Osteocyte (in vitro differentiated cells): ENCODE measurements around the gene TREH. TPM values are rescaled to one million over a fixed set of nuclear protein-coding genes. Genes with fewer than 3 reads are reported as not detected.
A peak's percentile ranks its signal among the peaks of the same experiment; 100 is the strongest.

Source experiments
- DNase-seq: peaks from one replicate; pipeline ENCODE4 v3.0.0; 2021; ENCODE audit warnings: mixed read lengths; ENCODE audit not compliant: unreplicated experiment; ENCODE audit errors: extremely low spot score
- H3K27ac Mint-ChIP-seq: one replicate; pipeline ENCODE4 v1.8.0; 2021; ENCODE audit warnings: mild to moderate bottlenecking, mixed read lengths; ENCODE audit not compliant: unreplicated experiment
- H3K27me3 Mint-ChIP-seq: one replicate; pipeline ENCODE4 v1.8.0; 2021; ENCODE audit warnings: mixed read lengths; ENCODE audit not compliant: unreplicated experiment
- H3K36me3 Mint-ChIP-seq: one replicate; pipeline ENCODE4 v1.8.0; 2021; ENCODE audit warnings: mixed read lengths; ENCODE audit not compliant: unreplicated experiment
- H3K4me1 Mint-ChIP-seq: one replicate; pipeline ENCODE4 v1.8.0; 2021; ENCODE audit warnings: mixed read lengths; ENCODE audit not compliant: unreplicated experiment
- H3K4me3 Mint-ChIP-seq: one replicate; pipeline ENCODE4 v1.8.0; 2021; ENCODE audit warnings: mild to moderate bottlenecking, moderate library complexity, mixed read lengths; ENCODE audit not compliant: unreplicated experiment
- H3K9me3 Mint-ChIP-seq: one replicate; pipeline ENCODE4 v1.8.0; 2021; ENCODE audit warnings: mixed read lengths; ENCODE audit not compliant: unreplicated experiment
- CTCF ChIP-seq: fragments of 200-600 bp; sonication (generic); IDR thresholded peaks from 2 replicates; pipeline ENCODE4 v1.5.0; 2021; ENCODE audit warnings: antibody characterized with exemption, mild to moderate bottlenecking, moderate library complexity
- total RNA-seq: library from RNA; stranded (reverse); gene quantifications from 2 replicates; pipeline ENCODE4 v1.2.1, GENCODE V29; 2021

The TREH gene
- total RNA-seq, 1 donor from 2014 or later, result not detected

GRCh38 chr11:118660681-118661424 is 18.6 kb downstream of the TREH start:
- Mint-ChIP-seq H3K27me3 (no peaks in the 10 kb centered on the region), H3K27ac (no peak overlapping the region), H3K36me3 (peaks cover 15% of the 10 kb centered on the region), H3K4me3 (no peak overlapping the region), H3K9me3 (no peaks in the 10 kb centered on the region), H3K4me1 (peaks cover 24% of the 10 kb centered on the region)
- DNase-seq, result no peak
- TF ChIP-seq CTCF, result no peak

- DNase-seq, result no peak
- H3K27me3 Mint-ChIP-seq, result no peaks in the 10 kb centered on the region
- peaks cover 24% of the 10 kb centered on the region for H3K4me1 Mint-ChIP-seq
- H3K36me3 Mint-ChIP-seq, result peaks cover 20% of the 10 kb centered on the region
- H3K9me3 Mint-ChIP-seq, result no peaks in the 10 kb centered on the region
- peak overlapping the region; percentile 77 for H3K27ac Mint-ChIP-seq
- H3K4me3 Mint-ChIP-seq, result no peak overlapping the region
- TF ChIP-seq CTCF, result no peak
These were observed 19.3 kb downstream of the TREH start for GRCh38 chr11:118659953-118660680.

GRCh38 chr11:118659314-118659952 is 20.0 kb downstream of the TREH start:
- Mint-ChIP-seq H3K4me1 (peaks cover 24% of the 10 kb centered on the region), H3K27me3 (no peaks in the 10 kb centered on the region), H3K9me3 (no peaks in the 10 kb centered on the region), H3K27ac (peak overlapping the region; percentile 77), H3K36me3 (peaks cover 23% of the 10 kb centered on the region), H3K4me3 (no peak overlapping the region)
- DNase-seq, result peak; percentile 96
- TF ChIP-seq CTCF, result peak; percentile 98

- TF ChIP-seq CTCF, result no peak
- DNase-seq, result no peak
- peak overlapping the region; percentile 77 for H3K27ac Mint-ChIP-seq
- H3K4me1 Mint-ChIP-seq, result peaks cover 24% of the 10 kb centered on the region
- peaks cover 25% of the 10 kb centered on the region for H3K36me3 Mint-ChIP-seq
- H3K9me3 Mint-ChIP-seq, result no peaks in the 10 kb centered on the region
- H3K4me3 Mint-ChIP-seq, result no peak overlapping the region
- no peaks in the 10 kb centered on the region for H3K27me3 Mint-ChIP-seq
These were observed 20.8 kb downstream of the TREH start for GRCh38 chr11:118658429-118659313.
